Endothelial cell of umbilical vein (primary cell): ENCODE results near the gene ASB8. TPM values are rescaled to one million over a fixed set of nuclear protein-coding genes. Genes with fewer than 3 reads are reported as not detected.

Experiments used
- BruUV-seq: library from RNA; stranded (reverse); fragments of 400-500 nt; replicated peaks from 2 replicates; lab custom pipeline; 2021; lab: Mats Ljungman, UMichigan
- CTCF ChIA-PET: fragments of 300-600, 350-600 bp; sonication (Branson Sonifier 250); formaldehyde crosslinking; loops from one replicate; lab custom pipeline; 2021; ENCODE audit warnings: antibody characterized with exemption, inconsistent platforms; lab: Charles Lee
- POLR2A ChIA-PET: fragments of 300-600, 350-600 bp; sonication (Branson Sonifier 250); formaldehyde crosslinking; loops from one replicate; lab custom pipeline; 2021; ENCODE audit warnings: antibody characterized with exemption, inconsistent platforms; lab: Charles Lee
- DNase-seq: peaks from one replicate; pipeline ENCODE4 v3.0.0-alpha.2; 2011; ENCODE audit warnings: low read depth, low spot score
- FAIRE-seq: peaks from 2 replicates; lab custom pipeline; 2011; peaks lifted over from hg19 to GRCh38; lab: Jason Lieb, UNC
- H2AFZ ChIP-seq: 2 replicates; pipeline ENCODE4 v1.6.0; 2012; ENCODE audit warnings: low read depth, low read length, control low read depth, inconsistent platforms
- H3K27ac ChIP-seq: 2 replicates; pipeline ENCODE4 v1.5.1; 2011; ENCODE audit warnings: low read depth, mild to moderate bottlenecking, control low read depth, low read length, moderate library complexity; ENCODE audit not compliant: insufficient read depth
- H3K27me3 ChIP-seq, 2 experiments: 2 replicates each; pipeline versions ENCODE4 v1.6.0 to v1.6.1; 2011; ENCODE audit warnings: low read length in 2 of 2, mixed read lengths in 1 of 2; ENCODE audit not compliant: control insufficient read depth in 2 of 2, insufficient read depth in 2 of 2
- H3K36me3 ChIP-seq, 2 experiments: 2 replicates in 1 of 2; 3 replicates in 1 of 2; pipeline ENCODE4 v1.5.1; 2011; ENCODE audit warnings: low read length in 2 of 2, mild to moderate bottlenecking in 1 of 2, moderate library complexity in 1 of 2; ENCODE audit not compliant: control insufficient read depth in 2 of 2, insufficient read depth in 2 of 2; ENCODE audit errors: extremely low read depth in 1 of 2
- H3K4me1 ChIP-seq: 3 replicates; pipeline ENCODE4 v1.5.1; 2011; ENCODE audit warnings: mild to moderate bottlenecking, low read length; ENCODE audit not compliant: control insufficient read depth, insufficient read depth; ENCODE audit errors: extremely low read depth
- H3K4me2 ChIP-seq: 2 replicates; pipeline ENCODE4 v1.6.1; 2011; ENCODE audit warnings: low read length, control low read depth, mixed read lengths; ENCODE audit not compliant: insufficient read depth
- H3K4me3 ChIP-seq, 3 experiments: fragments of 200-600 bp in 1 of 3; sonication (generic), shearing (Covaris generic) in 1 of 3; replicated peaks in 1 of 3; 2 replicates each; pipeline ENCODE4 v1.5.1; 2011 to 2016; ENCODE audit warnings: control low read depth in 3 of 3, low read length in 3 of 3, mild to moderate bottlenecking in 2 of 3, inconsistent platforms in 1 of 3, low read depth in 1 of 3, moderate library complexity in 1 of 3; ENCODE audit not compliant: insufficient read depth in 1 of 3
- H3K79me2 ChIP-seq: 2 replicates; pipeline ENCODE4 v1.6.0; 2012; ENCODE audit warnings: low read length, inconsistent platforms; ENCODE audit not compliant: control insufficient read depth, insufficient read depth
- H3K9ac ChIP-seq: replicated peaks from 2 replicates; pipeline ENCODE3; 2011; ENCODE audit warnings: low read length, control low read depth; ENCODE audit not compliant: insufficient read depth; ENCODE audit errors: extremely low read depth
- H3K9me1 ChIP-seq: replicated peaks from 3 replicates; pipeline ENCODE4 v1.6.0; 2011; ENCODE audit warnings: mild to moderate bottlenecking, low read length; ENCODE audit not compliant: control insufficient read depth, insufficient read depth; ENCODE audit errors: extremely low read depth
- H3K9me3 ChIP-seq: replicated peaks from 2 replicates; pipeline ENCODE4 v1.5.1; 2012; ENCODE audit warnings: low read length, inconsistent platforms; ENCODE audit not compliant: control insufficient read depth, insufficient read depth
- H4K20me1 ChIP-seq: replicated peaks from 2 replicates; pipeline ENCODE3; 2011; ENCODE audit warnings: mild to moderate bottlenecking, low read length; ENCODE audit not compliant: control insufficient read depth, insufficient read depth; ENCODE audit errors: extremely low read depth
- CTCF ChIP-seq, 2 donors: IDR thresholded peaks; 1 replicate in 1 of 2; 2 replicates in 1 of 2; pipeline ENCODE4 v1.5.1; 2011; ENCODE audit warnings: low read length in 2 of 2, mild to moderate bottlenecking in 2 of 2, moderate library complexity in 2 of 2, control low read depth in 1 of 2, inconsistent platforms in 1 of 2, low read depth in 1 of 2; ENCODE audit not compliant: insufficient read depth in 1 of 2; ENCODE audit errors: extremely low read depth in 1 of 2
- EZH2 ChIP-seq: IDR thresholded peaks from 2 replicates; pipeline ENCODE4 v1.6.1; 2012; ENCODE audit warnings: borderline replicate concordance, low read depth, mild to moderate bottlenecking, moderate library complexity, low read length, inconsistent platforms; ENCODE audit not compliant: severe bottlenecking
- JUN ChIP-seq: IDR thresholded peaks from 2 replicates; pipeline ENCODE4 v1.6.1; 2011; ENCODE audit warnings: borderline replicate concordance, low read depth; ENCODE audit not compliant: insufficient read length, insufficient read depth
- MAX ChIP-seq: IDR thresholded peaks from 2 replicates; pipeline ENCODE4 v1.6.1; 2011; ENCODE audit not compliant: insufficient read depth, insufficient read length
- MYC ChIP-seq: IDR thresholded peaks from one replicate; pipeline ENCODE4 v1.6.1; 2011; ENCODE audit warnings: mild to moderate bottlenecking, low read depth, low read length
- POLR2A ChIP-seq: IDR thresholded peaks from 2 replicates; pipeline ENCODE4 v1.6.1; 2012; ENCODE audit warnings: low read depth, mild to moderate bottlenecking, control low read depth, low read length
- POLR2AphosphoS5 ChIP-seq: IDR thresholded peaks from 2 replicates; pipeline ENCODE4 v1.6.1; 2012; ENCODE audit warnings: low read depth, mild to moderate bottlenecking, control low read depth, low read length, moderate library complexity; ENCODE audit not compliant: insufficient read depth
- dilution Hi-C: fragments of 300-500 bp; cut with MboI; formaldehyde crosslinking; loops from one replicate; pipeline ENCODE4 v1.15.0; 2019; ENCODE audit warnings: low sequenced_read_pairs; ENCODE audit not compliant: extremely low pct_ligation_motif_present
- intact Hi-C: fragments of 100-400 bp; cut with micrococcal nuclease; formaldehyde crosslinking; loops from one replicate; pipeline ENCODE4 v1.10.0; 2022
- polyA plus RNA-seq, 4 experiments: library from polyadenylated mRNA; depleted of rRNA in 3 of 4; stranded (reverse) in 3 of 4; unstranded in 1 of 4; fragments of >200 nt; gene quantifications; 2 replicates each; pipeline versions ENCODE4 v1.2.1 to v1.2.3, GENCODE V29; 2011 to 2012; ENCODE audit warnings: missing spikeins in 1 of 4
- total RNA-seq: library from RNA; stranded (reverse); gene quantifications from 2 replicates; pipeline ENCODE4 v1.2.3, GENCODE V29; 2021

ASB8 gene
- total and polyA plus RNA-seq, 2 donors (not counting 3 experiments of a cell fraction or from before 2014, with no cell fraction given) = 14.9 to 29.7 TPM

- H3K9me1 ChIP-seq = no peaks in the 10 kb centered on the region
- no peaks in the 10 kb centered on the region for H3K9me3 ChIP-seq
- no TSS peak for BruUV-seq
- H3K27me3 ChIP-seq = peaks cover 40 to 44% of the 10 kb centered on the region in 2 experiments
- intact Hi-C loops (no loop called here), dilution Hi-C loops (no loop called here)
- no peak overlapping the region for H3K27ac ChIP-seq
- H3K4me3 ChIP-seq = no peak overlapping the region
- no peak overlapping the region for H3K9ac ChIP-seq
- H3K4me2 ChIP-seq = no peak overlapping the region
- ChIA-PET CTCF (no interaction called here), POLR2A (no interaction called here)
- FAIRE-seq = no peak
- no peaks in the 10 kb centered on the region for H4K20me1 ChIP-seq
- no peaks in the 10 kb centered on the region for H3K36me3 ChIP-seq
- no peak overlapping the region for H2AFZ ChIP-seq
- H3K79me2 ChIP-seq = no peaks in the 10 kb centered on the region
- DNase-seq = no peak
- TF ChIP-seq MYC (no peak), CTCF (IDR thresholded peaks at IDR 0.05; ENCODE audit: extremely low read depth in 1 of 2, insufficient read depth in 1 of 2, low read depth in 1 of 2, low read length in 2 of 2) (no peak), MAX (no peak)
- H3K4me1 ChIP-seq = no peaks in the 10 kb centered on the region
Measured at GRCh38 chr12:48175613-48176416, 18.5 kb upstream of the ASB8 start.

GRCh38 chr12:48169011-48169410, 11.7 kb upstream of the ASB8 start:
- dilution Hi-C loops (no loop called here), intact Hi-C loops (loop anchor here (5.0 kb wide), 1 partner anchor 448 kb away; no protein-coding TSS in a partner anchor)
- Histone ChIP-seq H3K4me2 (no peak overlapping the region), H3K36me3 (no peaks in the 10 kb centered on the region), H2AFZ (no peak overlapping the region), H3K9ac (no peak overlapping the region), H3K79me2 (no peaks in the 10 kb centered on the region), H3K9me3 (no peaks in the 10 kb centered on the region), H3K4me3 (no peak overlapping the region), H3K27me3 (peaks cover 2 to 11% of the 10 kb centered on the region in 2 experiments), H3K9me1 (no peaks in the 10 kb centered on the region), H3K27ac (no peak overlapping the region), H4K20me1 (no peaks in the 10 kb centered on the region), H3K4me1 (no peaks in the 10 kb centered on the region)
- TF ChIP-seq POLR2A = no peak
- TF ChIP-seq MAX = no peak
- TF ChIP-seq POLR2AphosphoS5 = no peak
- no peak for TF ChIP-seq JUN
- no peak for TF ChIP-seq EZH2
- no peak for TF ChIP-seq CTCF (IDR thresholded peaks at IDR 0.05; ENCODE audit: extremely low read depth in 1 of 2, insufficient read depth in 1 of 2, low read depth in 1 of 2, low read length in 2 of 2)
- TF ChIP-seq MYC = no peak
- FAIRE-seq (no peak), DNase-seq (no peak)
- no TSS peak for BruUV-seq
- CTCF ChIA-PET = interaction anchor here (1.0 to 1.6 kb wide), 4 partner anchors 12 to 449 kb away, joined by 3 to 6 read pairs (median 4); partner anchors contain the start of gene ASB8
- POLR2A ChIA-PET = interaction anchor here (0.6 kb wide), 2 partner anchors 148 to 1171 kb away, joined by 3 to 7 read pairs; no protein-coding TSS in a partner anchor
